Esophagus (tissue), 2 donors: ENCODE measurements around the gene UTF1. TPM values are rescaled to one million over a fixed set of nuclear protein-coding genes. Genes with fewer than 3 reads are reported as not detected.
"Not testable (repeated sequence)": the region's sequence is repeated elsewhere in the genome, so short reads cannot be mapped to it uniquely, and the experiment has no call there.

Experiments used
- H3K27ac ChIP-seq, 2 donors: one replicate each; pipeline ENCODE4 v1.5.1; 2013; ENCODE audit warnings: low read depth in 2 of 2, mild to moderate bottlenecking in 2 of 2, inconsistent platforms in 1 of 2, low read length in 1 of 2, moderate library complexity in 1 of 2
- H3K27me3 ChIP-seq, 2 donors: one replicate each; pipeline ENCODE4 v1.6.1; 2013; ENCODE audit warnings: low read length in 2 of 2, control low read depth in 1 of 2, mild to moderate bottlenecking in 1 of 2; ENCODE audit not compliant: insufficient read depth in 2 of 2, control insufficient read depth in 1 of 2
- H3K36me3 ChIP-seq, 2 donors: one replicate each; pipeline ENCODE4 v1.6.1; 2013; ENCODE audit warnings: low read length in 1 of 2; ENCODE audit not compliant: control insufficient read depth in 2 of 2, insufficient read depth in 2 of 2
- H3K4me1 ChIP-seq, 2 donors: one replicate each; pipeline ENCODE4 v1.6.1; 2013; ENCODE audit warnings: low read length in 1 of 2; ENCODE audit not compliant: control insufficient read depth in 2 of 2, insufficient read depth in 2 of 2
- H3K4me3 ChIP-seq, 2 donors: one replicate each; pipeline ENCODE4 v1.5.1; 2013; ENCODE audit warnings: low read length in 2 of 2, mild to moderate bottlenecking in 2 of 2, low read depth in 1 of 2, moderate library complexity in 1 of 2
- H3K9me3 ChIP-seq, 2 donors: one replicate each; pipeline ENCODE4 v1.6.1; 2013; ENCODE audit warnings: mild to moderate bottlenecking in 2 of 2, low read depth in 1 of 2, low read length in 1 of 2, moderate library complexity in 1 of 2; ENCODE audit not compliant: control insufficient read depth in 2 of 2, insufficient read depth in 1 of 2
- WGBS, 2 donors: extraction: QIAGEN DNeasy Blood & Tissue Kit; methylation state at CpG; one replicate each; pipeline ENCODE4 v1.1.7; 2013; 5-methylcytosine and 5-hydroxymethylcytosine counted together
- polyA plus RNA-seq, 2 donors: library from polyadenylated mRNA; stranded (reverse); fragments of 200-250 nt; gene quantifications; one replicate each; pipeline ENCODE4 v1.2.3, GENCODE V29; 2013
- donor health status: healthy with polysubstance abuse.
- donor health status: Bipolar disorder and iron deficiency.

Gene UTF1
- polyA plus RNA-seq, 2 donors, result not detected

- 79 to 82% methylated on average over 32 of the region's 32 CpGs for WGBS, 2 donors
- Histone ChIP-seq H3K27ac (no peak overlapping the region), H3K36me3 (no peaks in the 10 kb centered on the region), H3K27me3 (no peaks in the 10 kb centered on the region), H3K4me3 (no peak overlapping the region), H3K9me3 (peaks cover 0 to 5% of the 10 kb centered on the region in 2 donors), H3K4me1 (no peaks in the 10 kb centered on the region)
Observed at GRCh38 chr10:133213641-133214467, 16.2 kb upstream of the UTF1 start.

GRCh38 chr10:133214468-133215410, 15.3 kb upstream of the UTF1 start:
- Histone ChIP-seq H3K4me1 (no peaks in the 10 kb centered on the region), H3K36me3 (no peaks in the 10 kb centered on the region), H3K4me3 (no peak overlapping the region), H3K27me3 (no peaks in the 10 kb centered on the region), H3K27ac (no peak overlapping the region), H3K9me3 (peaks cover 0 to 5% of the 10 kb centered on the region in 2 donors)
- 73 to 80% methylated on average over 28 of the region's 28 CpGs for WGBS, 2 donors

- Histone ChIP-seq H3K27me3 (no peaks in the 10 kb centered on the region), H3K4me1 (no peaks in the 10 kb centered on the region), H3K9me3 (peaks cover 0 to 5% of the 10 kb centered on the region in 2 donors), H3K36me3 (no peaks in the 10 kb centered on the region), H3K4me3 (no peak overlapping the region), H3K27ac (no peak overlapping the region)
- WGBS, 2 donors, result 90 to 94% methylated on average over 27 of the region's 27 CpGs
Observed at GRCh38 chr10:133215586-133215985, 14.4 kb upstream of the UTF1 start.

- Histone ChIP-seq H3K36me3 (no peaks in the 10 kb centered on the region), H3K9me3 (peaks cover 0 to 5% of the 10 kb centered on the region in 2 donors), H3K27me3 (no peaks in the 10 kb centered on the region), H3K27ac (no peak overlapping the region), H3K4me3 (no peak overlapping the region), H3K4me1 (no peaks in the 10 kb centered on the region)
- 82 to 83% methylated on average over 26 of the region's 26 CpGs for WGBS, 2 donors
Observed at GRCh38 chr10:133216776-133217175, 13.2 kb upstream of the UTF1 start.

DNA sequence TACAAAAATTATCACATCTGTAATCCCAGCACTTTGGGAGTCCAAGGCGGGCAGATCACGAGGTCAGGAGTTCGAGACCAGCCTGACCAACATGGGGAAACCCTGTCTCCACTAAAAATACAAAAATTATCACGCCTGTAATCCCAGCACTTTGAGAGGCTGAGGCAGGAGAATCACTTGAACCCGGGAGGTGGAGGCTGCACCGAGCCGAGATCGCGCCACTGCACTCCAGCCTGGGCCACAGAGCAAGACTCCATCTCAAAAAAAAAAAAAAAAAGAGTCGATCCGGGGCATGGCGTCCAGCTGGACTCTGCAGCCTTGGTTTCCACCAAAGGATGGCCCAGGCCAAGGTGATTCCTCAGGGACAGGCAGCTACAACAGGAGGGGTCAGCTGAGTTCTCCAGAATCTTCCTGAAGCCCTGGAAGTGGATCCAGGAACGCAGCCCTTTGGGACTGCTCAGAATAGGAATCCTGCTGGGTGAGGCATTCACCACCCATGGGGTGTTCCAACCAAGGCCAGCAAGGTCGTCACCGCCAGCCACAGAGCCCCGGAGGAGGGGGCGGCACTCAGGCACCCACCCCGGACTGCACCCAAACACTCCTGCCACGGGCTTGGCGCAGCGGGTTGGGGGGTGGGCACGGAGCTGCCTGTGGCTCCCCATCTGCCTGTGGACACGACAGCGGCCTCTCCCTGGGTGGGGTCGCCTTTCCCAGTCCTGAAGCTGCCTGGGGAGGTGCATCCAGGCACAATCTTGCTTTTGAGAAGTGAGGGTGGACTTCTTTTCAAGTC, 12.0 kb upstream of the UTF1 start:
- H3K4me3 ChIP-seq, result no peak overlapping the region
- no peak overlapping the region for H3K27ac ChIP-seq
- no peaks in the 10 kb centered on the region for H3K36me3 ChIP-seq
- H3K4me1 ChIP-seq, result no peaks in the 10 kb centered on the region
- H3K9me3 ChIP-seq, result peaks cover 0 to 5% of the 10 kb centered on the region in 2 donors
- H3K27me3 ChIP-seq, result no peaks in the 10 kb centered on the region
- whole genome bisulfite sequencing, 2 donors, result 79 to 82% methylated on average over 25 of the region's 25 CpGs

- H3K9me3 ChIP-seq, result peaks cover 0 to 5% of the 10 kb centered on the region in 2 donors
- no peaks in the 10 kb centered on the region for H3K36me3 ChIP-seq
- no peak overlapping the region for H3K27ac ChIP-seq
- WGBS, 2 donors, result 50 to 60% methylated on average over 20 of the region's 20 CpGs
- H3K27me3 ChIP-seq, result no peaks in the 10 kb centered on the region
- H3K4me1 ChIP-seq, result no peaks in the 10 kb centered on the region
- H3K4me3 ChIP-seq, result no peak overlapping the region
Observed at GRCh38 chr10:133218891-133219290, 11.1 kb upstream of the UTF1 start.

DNA sequence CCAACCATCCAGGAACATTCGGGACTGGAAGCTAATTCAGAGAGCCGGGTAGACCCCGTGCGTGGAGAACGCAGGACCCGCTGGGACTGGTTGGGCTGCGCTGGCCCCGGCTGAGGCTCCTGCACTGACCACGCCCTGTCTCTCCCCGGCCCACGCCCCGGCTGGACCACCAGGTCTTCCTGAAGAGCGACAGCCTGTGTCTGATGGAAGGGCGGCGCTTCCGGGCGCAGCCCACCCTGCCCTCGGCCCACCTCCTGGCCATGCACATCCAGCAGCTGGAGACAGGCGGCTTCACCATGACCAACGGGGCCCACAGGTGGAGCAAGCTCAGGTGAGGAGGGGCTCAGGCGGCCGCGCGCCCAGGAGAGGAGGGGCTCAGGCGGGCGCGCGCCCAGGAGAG, 10.2 kb upstream of the UTF1 start:
- H3K27me3 ChIP-seq, result no peaks in the 10 kb centered on the region
- no peaks in the 10 kb centered on the region for H3K4me1 ChIP-seq
- H3K36me3 ChIP-seq, result no peaks in the 10 kb centered on the region
- peaks cover 0 to 4% of the 10 kb centered on the region in 2 donors for H3K9me3 ChIP-seq
- H3K4me3 ChIP-seq, result no peak overlapping the region
- WGBS, 2 donors, result 13% methylated on average over 20 to 28 of the region's 28 CpGs
- no peak overlapping the region for H3K27ac ChIP-seq

- Histone ChIP-seq H3K4me3 (no peak overlapping the region), H3K27ac (no peak overlapping the region), H3K36me3 (no peaks in the 10 kb centered on the region), H3K4me1 (no peaks in the 10 kb centered on the region), H3K27me3 (no peaks in the 10 kb centered on the region), H3K9me3 (no peaks in the 10 kb centered on the region)
- WGBS, 2 donors, result 89 to 90% methylated on average over 11 of the region's 11 CpGs
Observed at GRCh38 chr10:133221331-133221730, 8.7 kb upstream of the UTF1 start.

GRCh38 chr10:133221756-133222155, 8.3 kb upstream of the UTF1 start:
- not testable (repeated sequence) for H3K9me3 ChIP-seq, H3K27me3 ChIP-seq, H3K4me1 ChIP-seq, H3K27ac ChIP-seq, H3K4me3 ChIP-seq, H3K36me3 ChIP-seq
- 87% methylated on average over 14 to 18 of the region's 22 CpGs for WGBS, 2 donors
